GM19463 (cell line): ENCODE measurements around the gene ZNF423.

ENCODE experiments used
- ATAC-seq: cut with Tn5 transposase; IDR thresholded peaks from one replicate; pipeline ENCODE4 v1.9.1; 2021; ENCODE audit warnings: mild to moderate bottlenecking, moderate library complexity; ENCODE audit not compliant: unreplicated experiment

ZNF423 gene

GRCh38 chr16:49488336-49488735 is 367.6 kb downstream of the ZNF423 start:
- ATAC-seq, result no peak

GRCh38 chr16:49487746-49488145 is 368.2 kb downstream of the ZNF423 start:
- ATAC-seq, result no peak

DNA sequence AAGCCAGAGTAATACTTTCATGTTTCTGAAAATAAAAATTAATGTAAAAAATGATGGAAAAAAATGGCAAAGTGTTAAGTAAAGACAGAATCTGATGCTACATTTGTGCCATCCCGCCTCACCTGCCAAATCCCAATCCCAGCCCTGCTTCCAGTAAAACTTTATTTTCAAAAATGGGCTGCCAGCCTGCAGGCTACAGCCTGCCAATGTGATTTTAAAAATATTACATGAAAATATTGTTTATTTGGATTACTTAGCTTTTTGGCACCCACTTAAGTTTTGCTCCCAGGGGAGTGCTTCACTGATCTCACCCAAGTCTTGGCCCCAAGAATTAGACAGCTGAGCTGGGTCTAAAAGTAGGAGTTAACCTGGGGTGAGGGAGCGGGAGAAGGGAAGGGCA is 369.5 kb downstream of the ZNF423 start:
- no peak for ATAC-seq

- ATAC-seq, result no peak
These were observed 370.2 kb downstream of the ZNF423 start for GRCh38 chr16:49485663-49486062.

DNA sequence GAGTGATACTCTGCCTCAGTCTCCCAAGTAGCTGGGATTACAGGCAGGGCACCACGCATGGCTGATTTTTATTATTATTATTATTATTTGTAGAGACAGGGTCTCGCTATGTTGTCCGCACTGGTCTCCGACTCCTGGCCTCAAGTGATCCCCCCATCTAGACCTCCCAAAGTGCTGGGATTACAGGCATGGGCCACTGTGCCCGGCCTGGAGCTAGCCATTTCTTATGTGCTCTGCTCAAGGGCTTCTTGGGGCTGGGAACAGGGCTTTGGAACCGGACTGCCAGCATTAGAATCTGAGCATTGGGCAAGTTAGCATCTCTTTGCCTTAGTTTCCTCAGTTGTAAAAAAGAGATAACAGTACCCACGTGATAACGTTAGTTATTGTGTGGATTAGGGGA is 371.0 kb downstream of the ZNF423 start:
- no peak for ATAC-seq

DNA sequence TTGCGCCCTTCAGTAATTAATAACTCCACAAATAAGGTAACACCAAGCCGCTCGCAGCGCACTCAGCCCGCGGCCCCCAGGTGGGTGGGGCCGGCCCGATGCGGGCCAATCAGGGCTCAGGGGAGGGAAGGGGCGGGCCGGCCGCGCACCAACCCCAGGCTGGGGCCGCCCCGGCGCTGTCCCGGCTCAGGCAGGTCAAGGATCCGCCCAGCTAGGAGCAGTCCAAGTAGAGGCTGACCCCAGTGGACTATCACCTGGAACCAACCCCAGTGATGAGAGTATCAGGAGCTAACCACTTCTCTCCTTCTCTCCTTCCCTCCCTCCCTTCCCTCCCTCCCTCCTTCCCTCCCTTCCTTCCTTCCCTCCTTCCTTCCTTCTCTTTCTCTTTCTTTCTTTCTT is 371.5 kb downstream of the ZNF423 start:
- ATAC-seq, result no peak

- ATAC-seq, result no peak
These were observed 372.1 kb downstream of the ZNF423 start for GRCh38 chr16:49483651-49484450.

- no peak for ATAC-seq
These were observed 372.7 kb downstream of the ZNF423 start for GRCh38 chr16:49483251-49483650.

- ATAC-seq, result no peak
These were observed 373.2 kb downstream of the ZNF423 start for GRCh38 chr16:49482690-49483089.

GRCh38 chr16:49478616-49479015 is 377.3 kb downstream of the ZNF423 start:
- ATAC-seq, result no peak

- no peak for ATAC-seq
These were observed 377.8 kb downstream of the ZNF423 start for GRCh38 chr16:49478107-49478506.

- no peak for ATAC-seq
These were observed 378.5 kb downstream of the ZNF423 start for GRCh38 chr16:49477250-49477895.

GRCh38 chr16:49474741-49475140 is 381.2 kb downstream of the ZNF423 start:
- ATAC-seq, result no peak

DNA sequence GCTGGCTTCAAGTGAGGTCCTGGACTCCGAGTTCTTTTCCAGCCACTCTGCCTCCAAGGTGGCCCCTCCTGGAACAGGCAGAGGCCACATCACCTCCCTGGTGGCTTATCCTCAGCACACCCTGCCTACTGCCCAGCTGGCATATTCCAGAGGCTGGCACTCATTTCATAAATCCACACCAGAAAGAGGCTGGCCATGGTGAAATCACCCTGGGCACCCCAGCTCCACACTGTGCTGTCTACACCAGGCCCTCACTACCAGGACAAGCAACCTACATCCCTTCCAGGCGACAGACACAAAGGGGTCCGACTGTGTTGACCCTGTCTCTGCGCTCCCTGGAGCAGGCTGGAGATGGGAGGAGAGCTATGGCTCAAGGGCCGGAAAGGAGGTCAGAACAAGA is 382.1 kb downstream of the ZNF423 start:
- ATAC-seq, result no peak

DNA sequence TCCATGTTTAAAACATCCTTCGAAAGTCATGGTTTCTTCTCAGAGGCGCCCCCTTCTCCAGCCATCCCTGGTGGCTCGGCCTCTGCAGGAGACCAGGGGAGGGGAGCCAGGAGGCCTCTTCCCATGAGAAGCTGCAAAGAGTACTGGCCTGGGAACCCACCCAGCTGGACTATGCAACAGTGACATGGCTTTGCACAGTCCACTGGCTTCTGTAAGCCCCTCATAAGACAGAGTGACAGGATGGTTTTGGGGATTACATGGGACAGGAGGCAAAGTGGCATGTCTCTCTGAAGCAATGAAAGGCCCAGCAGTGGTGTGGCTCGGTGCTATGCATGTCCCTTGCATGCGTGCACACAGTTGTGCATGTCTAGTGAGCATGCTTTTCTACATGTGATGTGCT is 382.8 kb downstream of the ZNF423 start:
- ATAC-seq, result no peak

GRCh38 chr16:49472598-49472997 is 383.3 kb downstream of the ZNF423 start:
- ATAC-seq, result no peak

GRCh38 chr16:49471038-49471727 is 384.7 kb downstream of the ZNF423 start:
- no peak for ATAC-seq

DNA sequence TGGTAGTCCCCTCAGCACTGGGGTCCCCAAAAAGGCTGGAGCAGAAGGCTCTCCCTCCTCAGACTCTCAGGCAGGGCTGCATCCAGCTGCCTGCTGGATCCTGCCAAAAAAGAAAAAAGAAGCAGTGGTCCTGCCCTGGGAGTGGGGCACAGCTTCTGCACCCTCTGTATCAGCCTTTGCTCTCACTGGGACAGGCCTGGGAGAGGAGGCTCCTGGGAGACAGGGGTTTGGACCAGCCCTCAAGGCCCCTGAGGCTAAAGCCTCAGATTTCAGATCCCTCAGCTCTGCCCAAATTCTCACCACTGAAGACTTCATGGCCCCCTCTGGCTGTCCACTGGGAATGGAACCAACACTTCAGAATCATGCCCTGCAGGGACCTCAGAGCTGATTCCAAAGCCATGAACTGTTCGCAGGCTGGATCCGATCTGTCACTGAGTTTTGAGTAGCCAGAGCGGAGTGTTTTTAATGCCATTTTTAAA is 385.4 kb downstream of the ZNF423 start:
- ATAC-seq, result no peak

- no peak for ATAC-seq
These were observed 385.9 kb downstream of the ZNF423 start for GRCh38 chr16:49469930-49470451.

- ATAC-seq, result no peak
These were observed 386.6 kb downstream of the ZNF423 start for GRCh38 chr16:49469311-49469670.

DNA sequence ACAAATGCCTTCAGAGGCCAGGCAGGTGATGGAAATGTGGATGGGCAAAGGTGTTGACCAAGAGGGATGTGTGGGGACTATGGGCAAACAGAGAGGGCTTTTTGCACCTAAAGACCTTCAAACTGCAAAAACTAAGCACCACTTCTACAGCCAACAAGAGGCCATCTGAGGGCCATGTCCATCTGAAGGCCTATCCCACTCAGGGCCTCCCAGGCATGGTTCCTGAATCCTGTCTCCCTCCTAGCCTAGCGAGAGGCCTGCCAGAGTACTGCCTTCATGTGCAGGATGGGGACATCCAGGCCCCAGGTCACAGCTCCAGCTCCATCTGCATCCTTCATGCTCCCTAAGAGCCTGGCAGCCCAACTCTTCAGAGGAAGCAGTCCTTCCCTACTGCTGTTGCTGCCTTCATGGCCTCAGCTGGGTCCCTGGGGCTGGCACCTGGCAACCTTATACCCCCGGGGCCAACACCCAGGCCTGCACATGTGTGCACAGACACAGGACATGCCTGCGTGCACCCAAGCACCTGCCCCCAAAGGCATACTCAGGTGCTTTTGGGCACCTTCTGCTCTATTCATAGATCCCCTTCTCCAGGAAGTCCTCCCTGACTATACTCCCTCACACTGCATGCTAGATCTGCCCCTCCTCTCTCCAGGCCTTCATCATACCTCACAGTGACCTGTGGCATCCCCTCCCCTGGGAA is 387.2 kb downstream of the ZNF423 start:
- no peak for ATAC-seq
